Ovary (tissue), 3 donors: ENCODE data around the gene PDP2.

ENCODE experiments used
- CTCF ChIP-seq, 3 donors: fragments of 450-650 bp in 2 of 3; fragments of 200-600 bp in 1 of 3; IDR thresholded peaks; one replicate each; pipeline versions ENCODE4 v1.5.1 to v1.8.0; 2016 to 2022; ENCODE audit warnings: antibody characterized with exemption in 3 of 3, mild to moderate bottlenecking in 1 of 3
- EP300 ChIP-seq: sonication (generic); formaldehyde crosslinking; IDR thresholded peaks from one replicate; pipeline ENCODE4 v1.6.1; 2017; ENCODE audit warnings: antibody characterized with exemption
- donor health status: DM: no; HTN: no; CAD: no.

- TF ChIP-seq CTCF (IDR thresholded peaks at IDR 0.05) (no peak), EP300 (no peak)
Measured at GRCh38 chr16:66846831-66847230, 33.5 kb upstream of the PDP2 start.
